ENCODE measurements around the gene CDKAL1. TPM values are rescaled to one million over a fixed set of nuclear protein-coding genes. Genes with fewer than 3 reads are reported as not detected.
A peak's percentile ranks its signal among the peaks of the same experiment; 100 is the strongest.

The CDKAL1 gene
- total and polyA plus RNA-seq, 2 of the 8 experiments (the other 6 are each of a cell fraction or from before 2014, with no cell fraction given) = 8.4 to 24.6 TPM

DNA sequence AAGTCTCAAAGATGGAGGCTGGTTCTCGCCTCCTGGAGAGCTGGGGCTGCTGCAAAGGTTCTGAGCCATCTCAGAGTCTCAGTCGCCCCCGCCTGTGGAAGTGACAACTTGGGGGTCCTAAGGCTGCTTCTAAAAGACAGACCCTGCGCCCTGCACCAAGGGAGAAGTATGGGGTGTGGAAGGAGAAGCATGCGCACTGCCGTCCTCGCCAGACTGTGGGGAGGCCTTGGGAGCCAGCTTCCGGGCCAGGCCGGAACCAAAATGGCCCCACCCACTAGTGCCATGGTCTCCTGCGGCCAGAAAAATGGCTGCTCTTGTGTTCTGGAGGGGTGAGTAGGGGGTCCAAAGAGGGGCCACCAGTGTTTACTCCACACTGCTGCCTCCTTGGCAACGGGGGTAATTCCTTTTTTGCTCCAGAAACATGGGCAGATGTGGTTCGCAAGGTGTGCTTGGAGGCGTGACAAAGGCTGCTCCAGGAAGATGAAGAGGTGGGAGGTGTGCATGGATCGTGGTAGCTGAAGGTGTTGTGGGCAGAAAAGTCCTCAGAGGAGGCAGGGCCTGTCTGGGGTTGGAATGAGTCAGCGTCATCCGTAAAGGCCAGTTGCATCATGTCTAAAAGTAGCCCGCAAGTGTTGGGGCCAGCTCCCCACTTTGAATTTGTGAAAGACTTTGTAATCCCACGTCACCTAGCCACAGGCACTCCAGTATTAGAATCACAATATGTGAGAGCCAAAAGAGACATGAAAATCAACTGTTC lies 729.5 kb downstream of the CDKAL1 start:
- Histone ChIP-seq H3K23me2 (ENCODE audit: low read depth, low read length) (no peaks in the 10 kb centered on the region), H3K4me3 (ENCODE audit: extremely low read depth in 1 of 4, insufficient read depth in 2 of 4, low read depth in 3 of 4, low read length in 4 of 4) (no peak overlapping the region), H3K18ac (ENCODE audit: extremely low read depth, low read length) (peak overlapping the region; percentile 48; the same call in 1 of the 2 replicates), H3K4me2 (ENCODE audit: insufficient read depth in 1 of 2, low read depth in 2 of 2, low read length in 2 of 2) (no peak overlapping the region), H2BK120ac (replicated peaks; ENCODE audit: low read depth, low read length) (no peak overlapping the region), H4K20me1 (replicated peaks in 1 of 2; ENCODE audit: control insufficient read depth in 1 of 2, insufficient read depth in 2 of 2, low read length in 2 of 2) (no peaks in the 10 kb centered on the region), H3K79me2 (ENCODE audit: control insufficient read depth in 1 of 2, insufficient read depth in 2 of 2, low read length in 2 of 2) (no peaks in the 10 kb centered on the region), H3K27ac (ENCODE audit: low read depth, low read length) (no peak overlapping the region), H3K27me3 (replicated peaks in 1 of 4; ENCODE audit: control insufficient read depth in 3 of 4, extremely low read depth in 1 of 4, insufficient read depth in 3 of 4, low read length in 3 of 4) (no peaks in the 10 kb centered on the region), H3K23ac (ENCODE audit: insufficient read length) (no peak overlapping the region), H3K36me3 (ENCODE audit: control insufficient read depth in 2 of 4, insufficient read depth in 4 of 4, low read length in 3 of 4) (no peaks in the 10 kb centered on the region), H4K8ac (ENCODE audit: extremely low read depth, insufficient read depth, low read length) (peak overlapping the region; percentile 58), H3K79me1 (ENCODE audit: low read depth, low read length) (no peaks in the 10 kb centered on the region), H3K14ac (ENCODE audit: insufficient read length) (no peak overlapping the region), H2BK5ac (ENCODE audit: low read depth, low read length) (peak overlapping the region; percentile 36), H2AFZ (ENCODE audit: low read length) (peak overlapping the region; percentile 59; the same call in 1 of the 2 replicates), H3K9ac (replicated peaks in 1 of 4; ENCODE audit: extremely low read depth in 1 of 4, low read depth in 3 of 4, low read length in 3 of 4) (no peak overlapping the region), H3K4ac (replicated peaks; ENCODE audit: insufficient read length, low read depth, low read length) (no peak overlapping the region), H3K4me1 (replicated peaks in 1 of 4; ENCODE audit: control insufficient read depth in 3 of 4, insufficient read depth in 4 of 4, low read length in 3 of 4) (no peaks in the 10 kb centered on the region), H2BK15ac (ENCODE audit: low read length) (no peak overlapping the region), H2BK12ac (ENCODE audit: low read depth, low read length) (0 out of 2 replicates have a peak overlapping the region, but pooled peaks have one; percentile 14), H2AK5ac (ENCODE audit: low read depth, low read length) (no peak overlapping the region), H3K9me3 (ENCODE audit: insufficient read depth in 2 of 2, low read depth in 1 of 2, low read length in 1 of 2) (no peaks in the 10 kb centered on the region), H3K56ac (replicated peaks; ENCODE audit: insufficient read length, low read depth, low read length) (no peak overlapping the region), H4K91ac (replicated peaks; ENCODE audit: insufficient read length, low read length) (no peak overlapping the region), H2BK20ac (ENCODE audit: low read length) (no peak overlapping the region), H4K5ac (ENCODE audit: insufficient read length, low read depth, low read length) (peak overlapping the region; percentile 22)
- 88% methylated on average over 18 of the region's 18 CpGs; no CpG with 5 or more reads in 1 of the 2 experiments for WGBS, 2 experiments (ENCODE audit: extremely low coverage in 1 of 2, insufficient coverage in 1 of 2, insufficient read length in 1 of 2, insufficient replicate concordance in 2 of 2, low coverage in 1 of 2, low lambda C conversion rate in 2 of 2, missing lambda C conversion rate in 1 of 2)
- ChIA-PET POLR2A (ENCODE audit: partially characterized antibody) (no interaction called here), CTCF (ENCODE audit: partially characterized antibody) (no interaction called here)
- FAIRE-seq (no peak), DNase-seq (ENCODE audit: low read depth in 1 of 2, low spot score in 2 of 2) (no peak)
- no peak for TF ChIP-seq TAF7 (optimal IDR thresholded peaks at IDR 0.05; ENCODE audit: borderline replicate concordance, low read depth, low read length)
- TF ChIP-seq TBP (IDR thresholded peaks at IDR 0.05; ENCODE audit: low read depth, low read length) = no peak
- no peak for TF ChIP-seq SP2 (IDR thresholded peaks at IDR 0.05; ENCODE audit: low read length)
- TF ChIP-seq NANOG (IDR thresholded peaks at IDR 0.05; ENCODE audit: insufficient read depth, low read depth, low read length, poor library complexity, severe bottlenecking) = no peak
- no peak for TF ChIP-seq SP1 (IDR thresholded peaks at IDR 0.05; ENCODE audit: low read depth, low read length)
- no peak for TF ChIP-seq HDAC6 (IDR thresholded peaks at IDR 0.05; ENCODE audit: low read depth, low read length)

Data from H1 (cell line).